HL-60 (cell line): ENCODE results near the gene EMC8.

Experiments
- DNase-seq, 2 experiments: peaks; one replicate each; pipeline ENCODE4 v3.0.0-alpha.2; 2010 to 2020; ENCODE audit warnings: low read depth in 1 of 2, low spot score in 1 of 2
- H3K27ac ChIP-seq: fragments of 250-450 bp; sonication (Bioruptor Pico); replicated peaks from 2 replicates; pipeline ENCODE4 v1.5.1; 2020; ENCODE audit warnings: mild to moderate bottlenecking, moderate library complexity
- H3K27me3 ChIP-seq: fragments of 250-450 bp; sonication (Bioruptor Pico); 2 replicates; pipeline ENCODE4 v1.5.1; 2021; ENCODE audit warnings: mild to moderate bottlenecking, moderate library complexity; ENCODE audit not compliant: insufficient read depth, poor library complexity, severe bottlenecking
- H3K4me3 ChIP-seq: replicated peaks from 2 replicates; pipeline ENCODE4 v1.5.1; 2011; ENCODE audit warnings: mild to moderate bottlenecking, control low read depth, low read length; ENCODE audit not compliant: insufficient read depth
- GABPA ChIP-seq: IDR thresholded peaks from 2 replicates; pipeline ENCODE4 v1.6.1; 2012; ENCODE audit warnings: low read depth
- POLR2AphosphoS5 ChIP-seq: IDR thresholded peaks from 2 replicates; pipeline ENCODE4 v1.6.1; 2012; ENCODE audit warnings: low read depth
- SPI1 ChIP-seq: IDR thresholded peaks from 2 replicates; pipeline ENCODE4 v1.6.1; 2012; ENCODE audit warnings: low read depth, mild to moderate bottlenecking, borderline replicate concordance
- TF ChIP-seq, protein P1 (sequence below): IDR thresholded peaks from 2 replicates; pipeline ENCODE4 v1.6.1; 2012; ENCODE audit warnings: low read depth; ENCODE audit not compliant: insufficient replicate concordance
- TF ChIP-seq, protein P2 (sequence below): IDR thresholded peaks from one replicate; pipeline ENCODE4 v1.5.1; 2011; ENCODE audit warnings: low read length, control low read depth, inconsistent platforms; ENCODE audit not compliant: insufficient read depth

The EMC8 gene

DNA sequence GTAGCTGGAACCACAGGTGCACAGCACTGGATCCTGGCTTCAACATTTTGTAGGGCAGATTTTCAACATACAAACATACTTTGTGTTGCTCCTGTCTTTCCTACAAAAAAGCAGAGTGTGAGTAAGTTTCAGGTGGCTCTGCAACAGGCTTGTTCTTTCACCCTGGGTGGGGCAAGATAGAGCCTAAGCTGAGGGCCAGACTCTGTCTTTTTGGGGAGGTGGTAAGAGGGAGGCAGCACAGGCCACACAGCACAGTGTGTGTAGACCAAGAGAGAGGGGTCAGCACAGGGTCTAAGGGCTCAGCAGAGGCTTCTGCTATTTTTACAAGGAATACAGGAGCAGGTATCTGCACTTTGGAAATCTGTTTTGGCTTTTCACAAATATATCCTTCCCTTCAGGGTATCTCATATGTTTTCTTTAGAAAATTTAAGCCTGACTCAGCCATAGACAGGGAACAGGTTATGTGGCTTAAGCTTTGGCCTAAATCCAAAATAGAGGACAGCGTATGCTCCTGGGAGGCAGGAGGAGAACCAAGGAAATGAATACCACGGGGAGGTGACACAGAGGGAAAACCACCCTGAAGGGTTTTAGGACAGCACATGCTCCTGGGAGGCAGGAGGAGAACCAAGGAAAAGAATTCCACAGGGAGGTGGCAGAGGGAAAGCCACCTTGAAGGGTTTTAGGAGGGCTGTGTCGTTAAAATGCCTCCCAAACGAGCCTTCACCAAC, 21.6 kb downstream of the EMC8 start:
- Histone ChIP-seq H3K27ac (no peak overlapping the region), H3K4me3 (no peak overlapping the region), H3K27me3 (no peaks in the 10 kb centered on the region)
- no peak for TF ChIP-seq SPI1
- no peak for DNase-seq

DNA sequence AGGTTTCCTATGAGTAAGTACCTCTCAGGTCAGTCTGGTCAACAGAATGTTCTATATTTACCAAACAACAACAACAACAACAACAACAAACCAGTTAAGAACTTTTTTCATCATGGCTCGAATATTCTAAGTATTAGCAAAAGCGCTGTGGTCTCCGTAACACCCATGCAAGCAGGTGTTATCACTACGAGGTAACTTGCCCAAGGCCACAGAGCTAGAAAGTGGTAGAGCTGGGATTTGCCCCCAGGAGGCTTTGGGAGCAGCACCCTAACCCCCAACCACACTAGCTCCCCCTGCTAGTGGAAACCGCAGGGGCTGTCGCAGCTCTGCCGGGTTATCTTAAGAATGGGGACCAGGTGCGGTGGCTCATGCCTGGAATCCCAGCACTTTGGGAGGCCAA, 24.5 kb downstream of the EMC8 start:
- H3K27me3 ChIP-seq: no peaks in the 10 kb centered on the region
- TF ChIP-seq, protein P1, sequence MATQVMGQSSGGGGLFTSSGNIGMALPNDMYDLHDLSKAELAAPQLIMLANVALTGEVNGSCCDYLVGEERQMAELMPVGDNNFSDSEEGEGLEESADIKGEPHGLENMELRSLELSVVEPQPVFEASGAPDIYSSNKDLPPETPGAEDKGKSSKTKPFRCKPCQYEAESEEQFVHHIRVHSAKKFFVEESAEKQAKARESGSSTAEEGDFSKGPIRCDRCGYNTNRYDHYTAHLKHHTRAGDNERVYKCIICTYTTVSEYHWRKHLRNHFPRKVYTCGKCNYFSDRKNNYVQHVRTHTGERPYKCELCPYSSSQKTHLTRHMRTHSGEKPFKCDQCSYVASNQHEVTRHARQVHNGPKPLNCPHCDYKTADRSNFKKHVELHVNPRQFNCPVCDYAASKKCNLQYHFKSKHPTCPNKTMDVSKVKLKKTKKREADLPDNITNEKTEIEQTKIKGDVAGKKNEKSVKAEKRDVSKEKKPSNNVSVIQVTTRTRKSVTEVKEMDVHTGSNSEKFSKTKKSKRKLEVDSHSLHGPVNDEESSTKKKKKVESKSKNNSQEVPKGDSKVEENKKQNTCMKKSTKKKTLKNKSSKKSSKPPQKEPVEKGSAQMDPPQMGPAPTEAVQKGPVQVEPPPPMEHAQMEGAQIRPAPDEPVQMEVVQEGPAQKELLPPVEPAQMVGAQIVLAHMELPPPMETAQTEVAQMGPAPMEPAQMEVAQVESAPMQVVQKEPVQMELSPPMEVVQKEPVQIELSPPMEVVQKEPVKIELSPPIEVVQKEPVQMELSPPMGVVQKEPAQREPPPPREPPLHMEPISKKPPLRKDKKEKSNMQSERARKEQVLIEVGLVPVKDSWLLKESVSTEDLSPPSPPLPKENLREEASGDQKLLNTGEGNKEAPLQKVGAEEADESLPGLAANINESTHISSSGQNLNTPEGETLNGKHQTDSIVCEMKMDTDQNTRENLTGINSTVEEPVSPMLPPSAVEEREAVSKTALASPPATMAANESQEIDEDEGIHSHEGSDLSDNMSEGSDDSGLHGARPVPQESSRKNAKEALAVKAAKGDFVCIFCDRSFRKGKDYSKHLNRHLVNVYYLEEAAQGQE: no peak
- H3K27ac ChIP-seq: no peak overlapping the region
- no peak for DNase-seq
- H3K4me3 ChIP-seq: no peak overlapping the region

DNA sequence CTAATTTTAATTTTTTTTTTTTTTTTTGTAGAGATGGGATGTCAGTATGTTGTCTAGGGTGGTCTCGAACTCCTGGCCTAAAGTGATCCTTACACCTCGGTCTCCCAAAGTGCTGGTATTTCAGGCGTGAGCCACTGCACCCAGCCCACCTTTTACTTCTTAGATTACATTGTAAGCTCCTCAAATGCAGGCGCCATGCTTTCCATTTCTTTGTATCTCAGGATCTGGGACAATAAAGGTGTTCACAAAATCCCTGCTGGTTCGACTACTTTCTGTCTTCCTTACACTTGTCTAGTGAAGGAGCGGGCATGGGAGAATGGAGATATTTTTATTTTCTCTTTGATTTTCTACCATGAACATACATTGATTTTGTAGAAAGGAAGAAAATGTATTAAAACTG, 25.2 kb downstream of the EMC8 start:
- DNase-seq: no peak
- H3K27ac ChIP-seq: no peak overlapping the region
- TF ChIP-seq, protein P2, sequence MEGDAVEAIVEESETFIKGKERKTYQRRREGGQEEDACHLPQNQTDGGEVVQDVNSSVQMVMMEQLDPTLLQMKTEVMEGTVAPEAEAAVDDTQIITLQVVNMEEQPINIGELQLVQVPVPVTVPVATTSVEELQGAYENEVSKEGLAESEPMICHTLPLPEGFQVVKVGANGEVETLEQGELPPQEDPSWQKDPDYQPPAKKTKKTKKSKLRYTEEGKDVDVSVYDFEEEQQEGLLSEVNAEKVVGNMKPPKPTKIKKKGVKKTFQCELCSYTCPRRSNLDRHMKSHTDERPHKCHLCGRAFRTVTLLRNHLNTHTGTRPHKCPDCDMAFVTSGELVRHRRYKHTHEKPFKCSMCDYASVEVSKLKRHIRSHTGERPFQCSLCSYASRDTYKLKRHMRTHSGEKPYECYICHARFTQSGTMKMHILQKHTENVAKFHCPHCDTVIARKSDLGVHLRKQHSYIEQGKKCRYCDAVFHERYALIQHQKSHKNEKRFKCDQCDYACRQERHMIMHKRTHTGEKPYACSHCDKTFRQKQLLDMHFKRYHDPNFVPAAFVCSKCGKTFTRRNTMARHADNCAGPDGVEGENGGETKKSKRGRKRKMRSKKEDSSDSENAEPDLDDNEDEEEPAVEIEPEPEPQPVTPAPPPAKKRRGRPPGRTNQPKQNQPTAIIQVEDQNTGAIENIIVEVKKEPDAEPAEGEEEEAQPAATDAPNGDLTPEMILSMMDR: no peak
- TF ChIP-seq, protein P1: no peak
- TF ChIP-seq GABPA (no peak), SPI1 (no peak), POLR2AphosphoS5 (no peak)
- no peaks in the 10 kb centered on the region for H3K27me3 ChIP-seq
- no peak overlapping the region for H3K4me3 ChIP-seq

DNA sequence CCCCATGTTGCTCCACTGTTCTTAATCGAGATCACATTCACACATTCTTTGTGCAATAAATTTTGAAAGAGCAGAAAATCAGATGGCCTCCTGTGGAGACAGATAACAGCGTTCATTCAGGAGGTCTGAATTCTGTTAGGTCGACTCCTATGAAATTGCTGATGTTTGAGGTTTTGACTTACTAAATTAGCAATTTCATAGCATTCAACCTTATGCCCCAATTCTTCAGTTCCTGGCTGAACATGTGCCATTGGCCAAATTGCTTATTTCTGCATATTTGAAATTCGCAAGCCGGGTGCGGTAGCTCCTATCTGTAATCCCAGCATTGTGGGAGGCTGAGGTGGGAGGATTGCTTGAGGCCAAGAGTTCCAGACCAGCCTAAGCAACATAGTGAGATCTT, 26.3 kb downstream of the EMC8 start:
- Histone ChIP-seq H3K4me3 (no peak overlapping the region), H3K27me3 (no peaks in the 10 kb centered on the region), H3K27ac (no peak overlapping the region)
- no peak for DNase-seq
- no peak for TF ChIP-seq POLR2AphosphoS5
- TF ChIP-seq, protein P1: no peak

DNA sequence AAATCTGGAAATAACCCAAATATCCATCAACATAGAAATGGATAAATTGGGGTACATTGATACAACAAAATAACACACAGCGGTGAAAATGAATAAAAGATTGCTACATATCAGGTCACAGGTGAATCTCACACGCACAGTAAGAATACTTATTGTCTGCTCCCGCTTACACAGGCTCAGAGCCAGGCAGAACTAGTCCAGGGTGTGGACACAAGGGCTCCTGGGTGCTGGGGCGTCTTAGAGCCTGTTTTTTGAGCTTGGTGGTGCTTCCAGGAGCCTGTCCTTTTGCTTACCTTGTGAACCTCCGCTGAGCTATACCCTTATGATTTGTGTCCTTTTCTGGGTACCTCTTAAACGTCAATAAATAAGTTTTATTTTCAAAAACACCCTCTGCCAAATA, 28.6 kb downstream of the EMC8 start:
- no peak overlapping the region for H3K27ac ChIP-seq
- no peaks in the 10 kb centered on the region for H3K27me3 ChIP-seq
- H3K4me3 ChIP-seq: no peak overlapping the region
- TF ChIP-seq POLR2AphosphoS5 (no peak), SPI1 (no peak), GABPA (no peak)
- TF ChIP-seq, protein P2: no peak
- TF ChIP-seq, protein P1: no peak
- DNase-seq: no peak
